Renal cortical epithelial cell (primary cell): Measurements from ENCODE around the gene SENP6. TPM values are rescaled to one million over a fixed set of nuclear protein-coding genes. Genes with fewer than 3 reads are reported as not detected.
"Not testable (repeated sequence)": the region's sequence is repeated elsewhere in the genome, so short reads cannot be mapped to it uniquely, and the experiment has no call there.

ENCODE experiments used
- DNase-seq: peaks from one replicate; pipeline ENCODE4 v3.0.0-alpha.2; 2011; ENCODE audit warnings: low read depth
- total RNA-seq: library from RNA; depleted of rRNA; stranded (reverse); fragments of >200 nt; gene quantifications from 2 replicates; pipeline ENCODE4 v1.2.3, GENCODE V29; 2014

SENP6 gene, protein sequence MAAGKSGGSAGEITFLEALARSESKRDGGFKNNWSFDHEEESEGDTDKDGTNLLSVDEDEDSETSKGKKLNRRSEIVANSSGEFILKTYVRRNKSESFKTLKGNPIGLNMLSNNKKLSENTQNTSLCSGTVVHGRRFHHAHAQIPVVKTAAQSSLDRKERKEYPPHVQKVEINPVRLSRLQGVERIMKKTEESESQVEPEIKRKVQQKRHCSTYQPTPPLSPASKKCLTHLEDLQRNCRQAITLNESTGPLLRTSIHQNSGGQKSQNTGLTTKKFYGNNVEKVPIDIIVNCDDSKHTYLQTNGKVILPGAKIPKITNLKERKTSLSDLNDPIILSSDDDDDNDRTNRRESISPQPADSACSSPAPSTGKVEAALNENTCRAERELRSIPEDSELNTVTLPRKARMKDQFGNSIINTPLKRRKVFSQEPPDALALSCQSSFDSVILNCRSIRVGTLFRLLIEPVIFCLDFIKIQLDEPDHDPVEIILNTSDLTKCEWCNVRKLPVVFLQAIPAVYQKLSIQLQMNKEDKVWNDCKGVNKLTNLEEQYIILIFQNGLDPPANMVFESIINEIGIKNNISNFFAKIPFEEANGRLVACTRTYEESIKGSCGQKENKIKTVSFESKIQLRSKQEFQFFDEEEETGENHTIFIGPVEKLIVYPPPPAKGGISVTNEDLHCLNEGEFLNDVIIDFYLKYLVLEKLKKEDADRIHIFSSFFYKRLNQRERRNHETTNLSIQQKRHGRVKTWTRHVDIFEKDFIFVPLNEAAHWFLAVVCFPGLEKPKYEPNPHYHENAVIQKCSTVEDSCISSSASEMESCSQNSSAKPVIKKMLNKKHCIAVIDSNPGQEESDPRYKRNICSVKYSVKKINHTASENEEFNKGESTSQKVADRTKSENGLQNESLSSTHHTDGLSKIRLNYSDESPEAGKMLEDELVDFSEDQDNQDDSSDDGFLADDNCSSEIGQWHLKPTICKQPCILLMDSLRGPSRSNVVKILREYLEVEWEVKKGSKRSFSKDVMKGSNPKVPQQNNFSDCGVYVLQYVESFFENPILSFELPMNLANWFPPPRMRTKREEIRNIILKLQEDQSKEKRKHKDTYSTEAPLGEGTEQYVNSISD
- 47.8 and 104 TPM in 2 replicates for total RNA-seq

GRCh38 chr6:75601304-75602245, at the start of gene SENP6:
TSS of gene SENP6 (plus strand) at chr6:75601880. CDS start at chr6:75602525, 645 bp downstream.
- DNase-seq, result peak; percentile 36

DNA sequence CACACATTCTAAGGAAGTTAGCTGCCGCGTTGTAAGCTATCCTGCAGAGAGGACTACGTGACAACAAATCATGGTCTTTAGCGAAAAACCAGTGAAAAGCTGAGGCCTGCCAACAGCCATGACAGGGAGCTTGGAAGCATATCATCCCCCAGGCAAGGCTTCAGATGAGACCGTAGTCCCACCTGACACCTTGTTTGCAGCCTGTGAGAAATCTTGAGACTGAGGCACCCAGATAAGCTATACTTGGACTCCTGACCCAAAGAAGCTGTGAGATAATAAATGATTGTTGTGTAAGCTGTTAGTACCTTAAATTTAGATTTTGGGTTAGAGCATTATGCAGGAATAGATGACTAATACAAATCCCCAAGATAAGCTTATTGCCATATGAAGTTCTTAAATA, 45.4 kb upstream of the SENP6 start:
- no peak for DNase-seq

DNA sequence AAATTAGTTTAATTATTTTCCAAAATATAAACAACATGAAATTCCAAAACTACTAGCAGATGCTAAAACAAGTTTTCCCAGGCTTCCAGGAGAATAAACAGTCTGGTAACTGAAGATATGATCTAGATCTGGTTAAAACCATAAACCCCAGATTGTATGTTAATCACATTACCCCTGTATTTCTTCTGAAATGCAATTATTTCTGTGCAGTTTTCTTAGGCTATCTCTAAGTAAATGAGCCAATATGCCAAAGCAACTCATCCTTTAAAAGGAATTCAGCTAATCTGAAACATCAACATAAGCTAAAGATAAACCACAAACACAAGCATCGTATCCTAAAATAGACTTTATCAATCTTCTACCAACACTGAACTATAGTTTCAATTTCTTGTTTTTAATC, 44.6 kb upstream of the SENP6 start:
- DNase-seq, result no peak

- peak; percentile 50 for DNase-seq
These were observed 38.6 kb upstream of the SENP6 start for GRCh38 chr6:75563032-75563431.

DNA sequence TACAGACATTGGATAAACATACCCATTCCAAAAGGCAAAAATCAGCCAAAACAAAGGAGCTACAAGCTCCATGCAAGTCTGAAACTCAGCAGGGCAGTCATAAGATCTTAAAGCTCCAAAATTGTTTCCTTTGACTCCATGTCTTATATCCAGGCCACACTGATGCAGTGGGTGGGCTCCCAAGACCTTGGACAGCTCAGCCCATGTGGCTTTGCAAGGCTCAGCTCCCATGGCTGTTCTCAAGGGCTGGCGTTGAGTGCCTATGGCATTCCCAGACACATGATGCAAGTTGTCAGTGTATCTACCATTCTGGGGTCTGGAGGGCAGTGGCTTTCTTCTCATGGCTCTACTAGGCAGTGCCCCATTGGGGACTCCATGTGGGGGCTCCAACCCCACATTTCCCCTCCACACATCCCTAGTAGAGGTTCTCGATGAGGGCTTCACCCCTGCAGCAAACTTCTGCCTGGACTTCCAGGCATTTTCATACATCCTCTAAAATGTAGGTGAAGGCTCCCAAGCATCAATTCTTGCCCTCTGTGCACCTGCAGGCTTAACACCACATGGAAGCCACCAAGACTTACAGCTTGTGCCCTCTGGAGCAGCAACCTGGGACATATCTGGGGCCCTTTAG, 35.4 kb upstream of the SENP6 start:
- DNase-seq, result no peak

- no peak for DNase-seq
These were observed 33.6 kb upstream of the SENP6 start for GRCh38 chr6:75568100-75568499.

GRCh38 chr6:75568965-75569364, 32.7 kb upstream of the SENP6 start:
- DNase-seq, result no peak

DNA sequence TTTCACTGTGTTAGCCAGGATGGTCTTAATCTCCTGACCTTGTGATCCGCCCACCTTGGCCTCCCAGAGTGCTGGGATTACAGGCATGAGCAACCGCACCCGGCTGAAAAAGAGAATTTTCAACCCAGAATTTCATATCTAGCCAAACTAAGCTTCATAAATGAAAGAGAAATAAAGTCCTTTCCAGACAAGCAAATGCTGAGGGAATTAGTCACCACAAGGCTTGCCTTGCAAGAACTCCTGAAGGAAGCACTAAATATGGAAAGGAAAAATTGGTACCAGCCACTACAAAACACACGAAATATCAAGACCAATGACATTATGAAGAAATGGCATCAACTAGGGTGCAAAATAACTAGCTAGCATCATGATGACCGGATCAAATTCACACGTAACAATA, 31.0 kb upstream of the SENP6 start:
- DNase-seq, result not testable (repeated sequence)

- no peak for DNase-seq
These were observed 29.6 kb upstream of the SENP6 start for GRCh38 chr6:75572072-75572471.

DNA sequence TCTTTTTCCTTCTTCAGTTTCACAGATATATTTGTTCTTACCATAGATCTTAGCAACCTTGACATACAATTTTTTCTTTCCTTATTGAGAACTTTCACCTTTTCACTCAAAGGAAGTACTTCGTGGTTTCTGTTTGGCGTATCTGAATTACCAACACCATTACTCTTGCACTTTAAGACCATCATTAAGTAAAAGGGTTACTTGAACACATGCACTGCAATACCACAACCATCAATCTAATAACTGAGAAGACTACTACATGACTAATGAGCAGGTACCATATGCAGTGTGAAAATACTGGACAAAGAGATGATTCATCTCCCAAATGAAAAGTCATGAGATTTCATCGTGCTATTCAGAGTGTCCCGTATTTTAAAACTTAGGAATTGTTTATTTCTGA, 21.7 kb upstream of the SENP6 start:
- no peak for DNase-seq

- no peak for DNase-seq
These were observed 20.4 kb upstream of the SENP6 start for GRCh38 chr6:75581231-75581630.

DNA sequence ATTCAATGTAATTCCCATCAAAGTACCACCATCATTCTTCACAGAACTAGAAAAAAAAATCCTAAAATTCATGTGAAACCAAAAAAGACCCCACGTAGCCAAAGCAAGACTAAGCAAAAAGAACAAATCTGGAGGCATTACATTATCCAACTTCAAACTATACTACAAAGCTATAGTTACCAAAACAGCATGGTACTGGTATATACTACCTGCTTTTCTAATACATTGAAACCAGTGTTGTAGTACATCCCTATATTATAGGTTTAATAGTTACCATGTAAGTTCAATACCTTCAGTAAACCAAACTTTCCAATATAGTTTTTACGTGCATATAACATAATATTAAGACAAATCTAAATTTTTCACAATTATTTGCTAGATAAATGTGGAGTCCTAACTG, 17.1 kb upstream of the SENP6 start:
- not testable (repeated sequence) for DNase-seq

DNA sequence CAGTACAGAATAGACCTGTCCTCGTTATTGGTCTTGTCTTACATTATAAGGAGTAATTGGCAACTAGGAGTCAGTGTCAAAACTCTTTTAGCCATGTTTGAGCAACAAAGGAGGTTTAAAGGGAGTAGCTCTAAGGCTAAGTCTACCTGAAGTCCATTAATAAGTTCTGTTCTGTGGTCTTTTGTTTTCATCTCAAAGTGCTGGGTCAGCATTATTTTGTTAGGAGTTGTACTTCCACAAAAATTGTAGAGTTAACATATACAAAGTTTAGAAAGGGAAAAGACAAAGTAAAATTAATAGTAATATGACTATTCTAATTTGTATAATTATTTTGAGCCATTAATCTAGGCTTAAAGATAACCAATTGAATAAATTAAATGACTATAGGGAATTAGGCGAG, 12.7 kb upstream of the SENP6 start:
- no peak for DNase-seq

GRCh38 chr6:75590370-75590769, 11.3 kb upstream of the SENP6 start:
- no peak for DNase-seq

- DNase-seq, result not testable (repeated sequence)
These were observed 5.3 kb upstream of the SENP6 start for GRCh38 chr6:75596380-75596779.

GRCh38 chr6:75600768-75601167, 912 bp upstream of the SENP6 start:
- no peak for DNase-seq

DNA sequence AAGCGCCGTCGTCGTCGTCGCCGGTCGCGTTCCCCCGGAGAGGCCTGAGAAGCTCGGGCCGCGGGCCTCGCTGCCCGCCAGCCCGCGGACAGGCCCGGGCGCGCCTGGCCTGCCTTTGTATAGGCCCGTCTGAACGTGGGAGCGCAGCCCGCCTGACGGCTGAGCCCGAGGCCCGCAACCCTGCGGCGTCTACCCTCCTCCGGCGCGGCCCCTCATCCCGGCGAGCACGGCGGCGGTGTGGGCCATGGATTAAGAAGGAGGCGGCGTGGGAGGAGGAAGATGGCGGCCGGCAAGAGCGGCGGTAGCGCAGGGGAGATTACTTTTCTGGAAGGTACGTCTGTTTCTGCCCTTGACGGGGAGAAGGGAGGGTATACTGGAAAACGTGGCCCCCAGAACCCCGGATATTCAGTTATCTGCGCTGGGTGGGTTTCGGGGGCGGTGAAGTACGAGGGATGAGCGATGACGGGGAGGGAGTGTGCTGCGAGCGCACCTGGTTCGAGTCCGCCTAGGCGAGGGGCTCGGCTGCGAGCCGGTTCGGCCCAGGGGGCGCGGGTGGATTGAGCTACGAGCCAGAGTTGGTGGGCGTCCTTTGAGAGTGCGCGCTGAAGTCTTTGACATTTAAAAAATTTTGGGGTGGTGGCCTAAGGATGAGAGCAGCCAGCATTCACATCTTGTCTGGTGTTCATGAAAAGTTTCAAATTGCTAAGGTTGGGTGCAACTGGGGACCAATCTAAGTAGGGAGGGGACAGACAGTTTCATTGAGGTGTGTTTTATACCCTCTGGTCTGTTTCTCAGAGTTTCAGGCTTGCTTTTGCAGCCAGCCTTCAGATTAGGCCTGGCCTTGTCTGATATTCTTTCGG, 796 bp downstream of the SENP6 start:
- DNase-seq, result no peak

GRCh38 chr6:75603106-75603420, 1.4 kb downstream of the SENP6 start:
- no peak for DNase-seq

GRCh38 chr6:75604294-75604693, 2.6 kb downstream of the SENP6 start:
- no peak for DNase-seq

DNA sequence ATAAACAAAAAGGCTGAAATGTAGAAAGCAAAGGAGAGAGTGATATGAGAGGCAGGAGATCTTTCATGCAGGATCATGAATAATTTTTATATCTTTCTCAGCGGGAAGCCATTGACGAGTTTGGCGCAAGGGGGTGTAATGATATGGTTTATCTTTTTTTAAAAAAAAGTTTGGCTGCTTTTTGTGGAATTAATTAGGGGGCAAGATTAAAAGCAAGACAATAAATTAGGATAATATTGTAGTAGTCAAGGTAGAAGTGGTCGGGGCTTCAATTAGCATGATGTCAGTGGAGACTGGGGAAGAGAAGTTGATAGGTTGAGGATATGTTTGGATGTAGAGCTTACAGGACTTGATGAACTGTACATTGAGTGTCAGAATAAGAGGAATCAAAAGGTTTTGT, 4.0 kb downstream of the SENP6 start:
- no peak for DNase-seq
